HG03432 (cell line): Measurements from ENCODE around the gene ANKS1B.
"Not testable (repeated sequence)": the region's sequence is repeated elsewhere in the genome, so short reads cannot be mapped to it uniquely, and the experiment has no call there.

Source experiments
- ATAC-seq: cut with Tn5 transposase; IDR thresholded peaks from one replicate; pipeline ENCODE4 v1.9.1; 2021; ENCODE audit warnings: mild to moderate bottlenecking, moderate library complexity; ENCODE audit not compliant: unreplicated experiment

The ANKS1B gene

GRCh38 chr12:99389751-99390150 lies 595.0 kb downstream of the ANKS1B start:
- no peak for ATAC-seq

GRCh38 chr12:99388671-99389195 lies 596.0 kb downstream of the ANKS1B start:
- no peak for ATAC-seq

DNA sequence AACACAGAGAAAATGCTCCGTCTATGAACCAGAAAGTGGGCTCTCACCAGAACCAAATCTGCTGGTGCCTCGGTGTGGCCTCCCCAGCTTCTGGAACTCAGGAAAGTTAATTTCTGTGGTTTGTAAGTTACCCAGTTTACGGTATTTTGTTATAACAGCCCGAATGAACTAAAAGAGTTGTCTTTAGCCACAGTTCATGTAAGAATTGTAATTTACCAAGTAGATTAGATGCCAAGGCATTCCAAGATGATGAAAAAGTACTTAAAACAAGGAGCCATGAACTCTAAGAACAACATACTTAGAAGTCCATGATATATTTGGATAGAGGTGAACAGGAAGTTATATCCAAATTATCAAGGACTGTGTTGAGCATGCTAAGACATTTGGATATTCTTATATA lies 597.1 kb downstream of the ANKS1B start:
- no peak for ATAC-seq

- ATAC-seq = peak; percentile 49
Observed at GRCh38 chr12:99386907-99387306, 597.8 kb downstream of the ANKS1B start.

DNA sequence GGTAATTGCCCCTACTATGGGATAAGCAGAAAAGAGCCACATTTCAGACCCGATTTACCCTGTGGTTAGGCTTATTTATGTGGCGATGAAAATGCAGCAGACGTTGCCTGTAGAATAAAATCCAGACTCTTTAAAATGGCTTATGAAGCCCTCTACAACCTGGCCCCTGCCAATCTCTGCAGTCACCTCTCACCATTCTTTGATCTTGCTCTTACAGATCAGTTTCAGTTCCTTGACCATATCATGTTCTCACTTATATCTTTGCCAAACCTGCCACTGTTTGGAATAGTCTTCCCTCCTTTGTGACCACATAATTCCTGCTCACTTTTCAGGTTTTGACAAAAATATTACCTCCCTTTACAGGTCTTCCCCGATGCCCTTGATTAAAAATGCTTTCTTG lies 601.5 kb downstream of the ANKS1B start:
- ATAC-seq = peak; percentile 37

GRCh38 chr12:99381992-99382391 lies 602.7 kb downstream of the ANKS1B start:
- peak; percentile 93 for ATAC-seq

- no peak for ATAC-seq
Observed at GRCh38 chr12:99380701-99381100, 604.0 kb downstream of the ANKS1B start.

GRCh38 chr12:99374023-99374422 lies 610.7 kb downstream of the ANKS1B start:
- no peak for ATAC-seq

- ATAC-seq = no peak
Observed at GRCh38 chr12:99372257-99372920, 612.3 kb downstream of the ANKS1B start.

DNA sequence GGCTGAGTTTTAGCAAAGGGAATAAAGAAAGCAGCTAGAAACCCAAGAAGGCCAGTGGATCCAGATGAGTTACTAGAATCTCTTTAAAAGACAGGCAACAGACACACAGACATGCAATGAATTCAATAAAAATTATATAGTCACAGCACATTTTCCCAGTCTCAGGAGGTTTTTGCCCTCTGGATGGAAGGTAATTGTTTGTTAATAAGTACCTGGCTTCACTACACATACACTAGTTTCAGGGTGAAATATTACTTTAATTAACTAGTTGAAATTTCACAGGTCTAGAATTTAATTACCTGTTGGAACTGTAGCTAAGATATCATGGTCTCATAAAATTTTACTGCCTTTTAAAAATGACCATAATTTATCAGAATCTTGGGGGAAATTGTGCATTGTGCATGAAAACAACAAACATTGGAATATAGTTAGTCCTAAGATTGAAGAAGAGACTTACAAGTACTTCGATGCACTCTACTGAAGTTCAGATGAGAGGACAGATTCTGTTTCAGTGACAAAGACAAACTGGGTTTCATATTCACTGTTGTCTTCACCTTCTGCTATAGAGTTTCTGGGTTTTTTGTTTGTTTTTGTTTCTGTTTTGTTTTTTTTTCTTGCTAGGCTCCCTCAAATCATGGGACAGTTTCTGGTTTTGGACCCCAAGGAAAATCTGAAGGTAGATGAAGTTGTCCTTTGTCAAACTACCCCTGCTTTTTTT lies 614.2 kb downstream of the ANKS1B start:
- ATAC-seq = no peak

- no peak for ATAC-seq
Observed at GRCh38 chr12:99367181-99367580, 617.6 kb downstream of the ANKS1B start.

- no peak for ATAC-seq
Observed at GRCh38 chr12:99352269-99352668, 632.5 kb downstream of the ANKS1B start.

GRCh38 chr12:99343960-99344359 lies 640.8 kb downstream of the ANKS1B start:
- ATAC-seq = no peak

DNA sequence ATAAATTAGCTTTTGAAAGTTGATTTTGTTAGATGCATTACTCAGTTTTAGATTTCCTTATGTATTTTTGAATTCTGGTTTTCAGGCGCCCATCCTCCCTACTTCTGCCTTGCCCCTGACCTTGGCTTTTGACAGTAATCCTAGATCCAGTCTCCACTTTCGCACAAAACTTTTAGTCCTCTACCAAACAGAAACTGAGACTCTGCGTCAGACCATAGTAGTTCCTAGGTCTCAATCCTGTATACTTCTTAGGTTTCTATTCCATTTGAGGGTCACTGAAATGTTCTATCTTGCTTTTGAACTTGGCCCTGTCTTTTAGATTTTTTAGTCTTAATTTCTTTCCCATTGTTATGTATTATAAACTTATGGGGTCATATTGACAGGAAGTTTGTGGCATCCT lies 645.1 kb downstream of the ANKS1B start:
- no peak for ATAC-seq

DNA sequence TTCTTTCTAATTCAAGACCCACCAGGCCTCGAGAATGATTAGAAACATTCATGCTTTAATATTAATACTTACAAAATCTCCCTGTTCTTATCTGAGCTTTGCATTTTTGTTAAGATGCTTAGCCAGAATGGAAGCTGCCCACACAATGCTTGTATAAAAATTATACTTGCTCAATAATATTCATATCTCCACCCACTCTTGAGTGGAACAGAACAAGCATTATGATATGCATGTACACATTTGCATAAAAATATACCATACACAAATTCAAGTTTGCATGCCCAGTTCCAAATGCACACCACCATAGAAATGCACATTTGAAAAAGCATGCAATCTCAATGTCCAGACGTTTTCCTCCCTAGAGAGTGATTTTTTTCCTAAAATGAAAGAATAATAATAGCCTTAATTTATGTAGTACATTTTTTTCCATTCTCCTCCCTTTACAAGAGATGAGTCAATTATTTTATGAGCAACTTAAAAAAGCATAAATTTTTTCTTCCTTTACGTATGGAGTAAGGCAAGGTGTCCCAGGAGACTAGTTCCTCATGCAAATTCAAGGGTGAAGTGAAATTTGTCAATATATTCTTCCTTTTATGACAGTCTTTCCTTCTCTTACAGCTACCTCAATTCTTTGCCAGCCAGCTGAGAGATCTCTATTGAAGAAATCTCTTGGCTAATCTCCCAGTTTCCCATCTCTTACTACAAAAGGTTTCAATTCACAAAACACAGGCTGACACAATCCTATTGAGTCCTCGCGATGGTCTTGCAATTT lies 650.3 kb downstream of the ANKS1B start:
- ATAC-seq = no peak

- peak; percentile 55 for ATAC-seq
Observed at GRCh38 chr12:99332936-99333591, 651.7 kb downstream of the ANKS1B start.

DNA sequence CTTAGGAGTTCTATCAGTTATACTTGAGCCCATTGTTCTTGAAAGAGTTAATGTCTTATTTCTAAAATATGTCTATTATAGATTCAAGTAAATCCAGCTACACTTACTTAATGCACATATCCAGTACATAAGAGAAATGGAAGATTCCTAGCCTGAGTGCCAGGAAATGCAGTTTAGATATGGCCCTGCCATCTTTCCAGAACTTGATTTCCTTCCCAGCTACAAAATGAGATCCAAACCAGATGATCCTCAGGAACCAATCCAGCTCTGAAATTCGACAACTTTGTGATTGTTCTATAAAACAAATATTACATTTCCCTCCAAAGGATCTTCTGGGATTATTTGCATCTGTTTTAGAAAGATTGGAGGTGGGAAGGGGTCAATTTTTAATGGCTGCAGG lies 654.5 kb downstream of the ANKS1B start:
- no peak for ATAC-seq

DNA sequence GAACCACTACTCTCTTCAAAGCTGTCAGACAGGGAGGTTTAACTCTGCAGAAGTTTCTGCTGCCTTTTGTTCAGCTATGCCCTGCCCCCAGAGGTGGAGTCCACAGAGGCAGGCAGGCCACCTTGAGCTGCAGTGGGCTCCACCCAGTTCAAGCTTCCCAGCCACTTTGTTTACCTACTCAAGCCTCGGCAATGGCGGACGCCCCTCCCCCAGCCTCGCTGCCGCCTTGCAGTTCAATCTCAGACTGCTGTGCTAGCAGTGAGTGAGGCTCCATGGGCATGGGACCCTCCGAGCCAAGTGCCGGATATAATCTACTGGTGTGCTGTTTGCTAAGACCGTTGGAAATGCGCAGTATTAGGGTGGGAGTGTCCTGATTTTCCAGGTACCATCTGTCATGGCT lies 663.5 kb downstream of the ANKS1B start:
- ATAC-seq = not testable (repeated sequence)

GRCh38 chr12:99311373-99311772 lies 673.4 kb downstream of the ANKS1B start:
- ATAC-seq = no peak

DNA sequence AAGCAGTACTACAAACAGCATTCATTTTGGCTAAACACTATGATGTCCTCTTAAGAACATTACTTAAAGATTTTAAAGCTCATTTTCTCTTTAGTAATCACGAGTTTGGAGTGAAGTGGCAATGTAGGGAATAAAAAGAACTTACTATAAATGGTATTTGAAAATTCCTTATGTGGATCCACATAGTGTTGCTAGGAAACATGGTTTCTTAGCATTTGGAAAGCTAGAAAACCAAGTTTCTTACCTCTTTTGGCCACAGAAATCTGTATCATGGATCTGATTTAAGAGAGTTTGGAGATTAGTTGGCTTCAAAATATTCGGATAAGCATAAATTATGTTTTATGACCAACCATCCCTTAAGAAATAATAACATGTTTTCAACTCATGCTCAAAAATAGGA lies 674.9 kb downstream of the ANKS1B start:
- ATAC-seq = no peak

DNA sequence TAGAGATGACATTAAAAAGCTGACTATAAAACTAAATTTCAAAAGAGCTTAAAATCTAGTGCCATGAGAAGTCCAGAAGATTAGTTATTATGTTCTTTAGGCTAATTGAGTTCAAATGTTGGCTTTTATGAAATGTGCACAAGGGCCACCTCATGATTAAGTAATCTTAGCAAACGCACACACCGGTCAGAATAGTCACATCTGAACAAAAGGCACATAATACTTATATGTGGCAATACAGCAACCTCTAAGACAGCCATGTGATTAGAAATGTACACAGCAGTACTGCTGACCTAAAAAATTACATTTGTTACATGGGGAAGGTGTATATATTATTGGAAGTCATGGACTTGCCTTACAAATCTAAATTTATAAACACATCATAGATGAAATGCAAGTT lies 681.9 kb downstream of the ANKS1B start:
- ATAC-seq = no peak
